GM12891 (cell line): ENCODE data around the gene RAB3A.

Experiments
- DNase-seq: peaks from one replicate; pipeline ENCODE4 v3.0.0; 2011; ENCODE audit warnings: low spot score; ENCODE audit not compliant: insufficient read length
- FAIRE-seq: peaks from 2 replicates; lab custom pipeline; 2011; peaks lifted over from hg19 to GRCh38; lab: Jason Lieb, UNC
- PAX5 ChIP-seq: IDR thresholded peaks from 2 replicates; pipeline ENCODE4 v1.6.1; 2011; ENCODE audit warnings: low read length, moderate library complexity, mild to moderate bottlenecking; ENCODE audit not compliant: insufficient read depth, severe bottlenecking
- POLR2A ChIP-seq: IDR thresholded peaks from 2 replicates; pipeline ENCODE4 v1.6.1; 2011; ENCODE audit warnings: low read depth, low read length, control low read depth
- POLR2AphosphoS5 ChIP-seq: IDR thresholded peaks from 2 replicates; pipeline ENCODE4 v1.6.1; 2011; ENCODE audit warnings: low read depth, low read length, control low read depth
- POU2F2 ChIP-seq: IDR thresholded peaks from 2 replicates; pipeline ENCODE4 v1.6.1; 2011; ENCODE audit warnings: low read depth, mild to moderate bottlenecking, control low read depth, low read length, moderate library complexity
- SPI1 ChIP-seq: IDR thresholded peaks from 2 replicates; pipeline ENCODE4 v1.6.1; 2011; ENCODE audit warnings: low read depth, low read length, control low read depth
- TAF1 ChIP-seq: IDR thresholded peaks from 2 replicates; pipeline ENCODE4 v1.6.1; 2011; ENCODE audit warnings: low read depth, low read length, control low read depth

Gene RAB3A

GRCh38 chr19:18171605-18172327 lies 32.1 kb downstream of the RAB3A start:
- FAIRE-seq (peak; percentile 5), DNase-seq (no peak)
- TF ChIP-seq PAX5 = no peak
- TF ChIP-seq SPI1 = no peak
- TF ChIP-seq POLR2AphosphoS5 = no peak
- TF ChIP-seq POLR2A = no peak
- TF ChIP-seq TAF1 = no peak
- TF ChIP-seq POU2F2 = no peak

- DNase-seq = no peak
These were observed 33.1 kb downstream of the RAB3A start for GRCh38 chr19:18170714-18171255.

GRCh38 chr19:18168673-18169381 lies 35.0 kb downstream of the RAB3A start:
- FAIRE-seq (no peak), DNase-seq (no peak)
- TF ChIP-seq SPI1 = no peak
- TF ChIP-seq POLR2A = no peak
- no peak for TF ChIP-seq POLR2AphosphoS5
- no peak for TF ChIP-seq POU2F2
- TF ChIP-seq PAX5 = no peak
- no peak for TF ChIP-seq TAF1

More at GRCh38 chr19:18170714-18171255, 33.1 kb downstream of the RAB3A start:
- no peak for TF ChIP-seq POU2F2
- TF ChIP-seq PAX5 = no peak
- TF ChIP-seq POLR2A = no peak
- no peak for TF ChIP-seq SPI1
- TF ChIP-seq TAF1 = no peak
- peak; percentile 76 for FAIRE-seq

GRCh38 chr19:18167975-18168645 lies 35.7 kb downstream of the RAB3A start:
- FAIRE-seq = peak; percentile 95
- peak; percentile 89 for DNase-seq

GRCh38 chr19:18167011-18167410 lies 36.8 kb downstream of the RAB3A start:
- DNase-seq = no peak
- no peak for FAIRE-seq
- TF ChIP-seq POLR2A (no peak), POU2F2 (no peak), POLR2AphosphoS5 (no peak), PAX5 (no peak), SPI1 (no peak), TAF1 (no peak)

More at GRCh38 chr19:18167975-18168645, 35.7 kb downstream of the RAB3A start:
- TF ChIP-seq POU2F2 (peak; percentile 21; the same call in 1 of the 2 replicates), PAX5 (no peak), TAF1 (no peak), SPI1 (no peak)

- FAIRE-seq = no peak
- no peak for TF ChIP-seq POLR2AphosphoS5
- no peak for DNase-seq
These were observed 37.9 kb downstream of the RAB3A start for GRCh38 chr19:18165794-18166544.

DNA sequence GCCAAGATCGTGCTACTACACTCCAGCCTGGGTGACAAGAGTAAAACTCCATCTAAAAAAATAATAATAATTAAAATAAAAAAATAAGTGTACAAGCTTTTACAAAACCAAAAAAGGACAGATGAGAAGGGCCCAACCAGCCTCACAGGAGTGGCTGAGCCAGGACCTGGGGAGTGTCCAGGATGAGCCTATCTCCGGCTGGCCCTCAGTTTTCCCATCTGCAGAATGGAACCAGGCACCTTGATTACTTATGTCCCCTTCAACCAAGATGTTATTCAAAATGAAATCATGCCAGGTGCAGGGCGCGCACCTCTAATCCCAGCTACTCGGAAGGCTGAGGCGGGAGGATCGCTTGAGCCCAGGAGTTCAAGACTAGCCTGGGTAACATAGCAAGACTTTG lies 39.8 kb downstream of the RAB3A start:
- FAIRE-seq = no peak
- TF ChIP-seq POU2F2 (no peak), SPI1 (no peak), POLR2AphosphoS5 (no peak), POLR2A (no peak), PAX5 (no peak), TAF1 (no peak)
- DNase-seq = no peak

DNA sequence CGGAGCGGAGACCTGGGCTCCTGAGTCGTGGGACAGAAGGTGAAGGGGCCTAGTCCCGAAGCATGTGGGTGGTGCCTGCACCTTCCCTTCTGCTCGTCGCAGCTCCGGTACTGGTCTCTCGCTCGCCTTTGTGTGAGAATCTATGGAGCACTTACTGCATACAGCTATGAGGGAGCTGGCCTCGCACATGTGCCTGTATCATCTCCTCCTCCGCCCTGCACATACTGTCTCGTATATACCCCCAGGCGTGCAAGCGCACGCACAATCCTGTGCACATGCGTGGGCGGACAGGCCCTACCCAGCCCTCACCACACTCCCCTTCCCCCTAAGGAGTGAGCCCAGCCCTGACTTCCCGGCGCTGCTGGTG lies 42.2 kb downstream of the RAB3A start:
- TF ChIP-seq POLR2A = peak; percentile 24; the same call in 1 of the 2 replicates
- TF ChIP-seq PAX5 = no peak
- no peak for TF ChIP-seq SPI1
- DNase-seq = no peak
- FAIRE-seq = no peak

DNA sequence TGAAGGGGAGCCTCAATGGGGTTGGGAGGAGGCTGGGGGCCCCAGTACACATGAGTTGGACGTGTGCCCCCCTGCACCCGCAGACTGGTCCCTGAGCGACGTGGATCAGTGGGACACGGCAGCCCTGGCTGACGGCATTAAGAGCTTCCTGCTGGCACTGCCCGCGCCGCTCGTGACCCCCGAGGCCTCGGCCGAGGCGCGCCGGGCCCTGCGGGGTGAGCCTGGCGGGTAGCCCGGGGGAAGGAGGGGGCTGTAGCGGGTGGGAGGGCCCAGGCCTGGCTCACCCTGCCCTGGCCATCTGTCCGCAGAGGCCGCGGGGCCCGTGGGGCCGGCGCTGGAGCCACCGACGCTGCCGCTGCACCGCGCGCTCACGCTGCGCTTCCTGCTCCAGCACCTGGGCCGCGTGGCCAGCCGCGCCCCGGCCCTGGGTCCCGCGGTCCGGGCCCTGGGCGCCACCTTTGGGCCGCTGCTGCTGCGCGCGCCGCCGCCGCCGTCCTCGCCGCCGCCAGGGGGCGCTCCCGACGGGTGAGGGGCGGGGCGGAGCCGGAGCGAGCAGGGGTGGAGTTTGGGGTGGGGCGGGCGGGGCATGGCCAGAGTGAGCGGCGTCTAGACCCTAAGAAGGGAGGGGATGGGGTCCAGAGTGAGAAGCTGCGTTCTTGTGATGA lies 42.7 kb downstream of the RAB3A start:
- FAIRE-seq (peak; percentile 89), DNase-seq (peak; percentile 96)
- TF ChIP-seq POU2F2 (no peak), POLR2A (peak; percentile 40; the same call in 1 of the 2 replicates)
